Calu3 (cell line): ENCODE data around the gene B3GNT2. TPM values are rescaled to one million over a fixed set of nuclear protein-coding genes. Genes with fewer than 3 reads are reported as not detected.
A peak's percentile ranks its signal among the peaks of the same experiment; 100 is the strongest.
"Not testable (repeated sequence)": the region's sequence is repeated elsewhere in the genome, so short reads cannot be mapped to it uniquely, and the experiment has no call there.

Source experiments
- BruUV-seq: library from RNA; stranded (reverse); fragments of 400-500 nt; replicated peaks from 2 replicates; lab custom pipeline; 2021; lab: Mats Ljungman, UMichigan
- CTCF ChIA-PET: fragments of 300-600 bp; sonication (Branson Sonifier 250); formaldehyde crosslinking; loops from one replicate; lab custom pipeline; 2022; ENCODE audit warnings: antibody characterized with exemption; lab: Charles Lee
- DNase-seq: peaks from one replicate; pipeline ENCODE4 v3.0.0; 2022
- H3K27ac Mint-ChIP-seq: one replicate; pipeline ENCODE4 v1.8.0; 2022; ENCODE audit warnings: mixed read lengths; ENCODE audit not compliant: unreplicated experiment
- H3K27me3 Mint-ChIP-seq: one replicate; pipeline ENCODE4 v1.8.0; 2022; ENCODE audit warnings: mixed read lengths; ENCODE audit not compliant: unreplicated experiment
- H3K36me3 Mint-ChIP-seq: one replicate; pipeline ENCODE4 v1.8.0; 2022; ENCODE audit warnings: mild to moderate bottlenecking, moderate library complexity, mixed read lengths; ENCODE audit not compliant: insufficient read depth, unreplicated experiment
- H3K4me1 Mint-ChIP-seq: one replicate; pipeline ENCODE4 v1.8.0; 2022; ENCODE audit warnings: mild to moderate bottlenecking, low read depth, mixed read lengths; ENCODE audit not compliant: unreplicated experiment
- H3K4me3 Mint-ChIP-seq: one replicate; pipeline ENCODE4 v1.8.0; 2022; ENCODE audit warnings: mild to moderate bottlenecking, low read depth, moderate library complexity, mixed read lengths; ENCODE audit not compliant: unreplicated experiment
- H3K9me3 Mint-ChIP-seq: one replicate; pipeline ENCODE4 v1.8.0; 2022; ENCODE audit warnings: low read depth, mixed read lengths; ENCODE audit not compliant: unreplicated experiment
- intact Hi-C: fragments of 100-400 bp; cut with micrococcal nuclease; formaldehyde crosslinking; loops from one replicate; pipeline ENCODE4 v1.10.0; 2022; ENCODE audit not compliant: unreplicated experiment
- total RNA-seq: library from RNA; stranded (reverse); gene quantifications from 2 replicates; pipeline ENCODE4 v1.2.3, GENCODE V29; 2022
- TF ChIP-seq, protein P1 (sequence below): fragments of 200-600 bp; IDR thresholded peaks from one replicate; pipeline ENCODE4 v1.8.0; 2022; ENCODE audit warnings: antibody characterized with exemption; ENCODE audit not compliant: unreplicated experiment

Gene B3GNT2
- total RNA-seq, 1 experiment from 2014 or later: 23.8 TPM

DNA sequence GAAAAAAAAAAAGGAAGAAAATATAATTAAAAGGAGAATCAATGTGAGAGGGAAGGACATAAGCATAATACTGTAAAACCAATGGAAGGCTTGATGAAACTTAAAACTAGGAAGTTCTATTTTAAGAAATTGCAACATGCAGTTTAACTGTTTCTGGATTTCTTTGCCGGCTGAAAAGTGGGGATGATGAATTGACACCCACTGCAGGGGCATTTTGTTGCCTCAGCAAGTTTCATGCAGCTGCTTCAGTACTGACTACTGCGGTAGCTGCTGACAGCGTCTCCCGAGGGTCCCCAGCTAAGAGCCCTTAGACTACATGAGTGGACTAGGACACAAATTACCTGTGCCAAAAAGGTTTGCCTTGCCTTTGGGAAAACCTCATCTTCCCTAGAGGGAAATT is 69.2 kb downstream of the B3GNT2 start:
- intact Hi-C loops: no loop called here
- no TSS peak for BruUV-seq
- H3K27ac Mint-ChIP-seq: no peak overlapping the region
- DNase-seq: no peak
- H3K4me1 Mint-ChIP-seq: peaks cover 8% of the 10 kb centered on the region
- TF ChIP-seq, protein P1, sequence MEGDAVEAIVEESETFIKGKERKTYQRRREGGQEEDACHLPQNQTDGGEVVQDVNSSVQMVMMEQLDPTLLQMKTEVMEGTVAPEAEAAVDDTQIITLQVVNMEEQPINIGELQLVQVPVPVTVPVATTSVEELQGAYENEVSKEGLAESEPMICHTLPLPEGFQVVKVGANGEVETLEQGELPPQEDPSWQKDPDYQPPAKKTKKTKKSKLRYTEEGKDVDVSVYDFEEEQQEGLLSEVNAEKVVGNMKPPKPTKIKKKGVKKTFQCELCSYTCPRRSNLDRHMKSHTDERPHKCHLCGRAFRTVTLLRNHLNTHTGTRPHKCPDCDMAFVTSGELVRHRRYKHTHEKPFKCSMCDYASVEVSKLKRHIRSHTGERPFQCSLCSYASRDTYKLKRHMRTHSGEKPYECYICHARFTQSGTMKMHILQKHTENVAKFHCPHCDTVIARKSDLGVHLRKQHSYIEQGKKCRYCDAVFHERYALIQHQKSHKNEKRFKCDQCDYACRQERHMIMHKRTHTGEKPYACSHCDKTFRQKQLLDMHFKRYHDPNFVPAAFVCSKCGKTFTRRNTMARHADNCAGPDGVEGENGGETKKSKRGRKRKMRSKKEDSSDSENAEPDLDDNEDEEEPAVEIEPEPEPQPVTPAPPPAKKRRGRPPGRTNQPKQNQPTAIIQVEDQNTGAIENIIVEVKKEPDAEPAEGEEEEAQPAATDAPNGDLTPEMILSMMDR: no peak
- no peak overlapping the region for H3K4me3 Mint-ChIP-seq
- H3K36me3 Mint-ChIP-seq: no peaks in the 10 kb centered on the region
- CTCF ChIA-PET: no interaction called here
- no peaks in the 10 kb centered on the region for H3K27me3 Mint-ChIP-seq
- H3K9me3 Mint-ChIP-seq: peaks cover 4% of the 10 kb centered on the region

DNA sequence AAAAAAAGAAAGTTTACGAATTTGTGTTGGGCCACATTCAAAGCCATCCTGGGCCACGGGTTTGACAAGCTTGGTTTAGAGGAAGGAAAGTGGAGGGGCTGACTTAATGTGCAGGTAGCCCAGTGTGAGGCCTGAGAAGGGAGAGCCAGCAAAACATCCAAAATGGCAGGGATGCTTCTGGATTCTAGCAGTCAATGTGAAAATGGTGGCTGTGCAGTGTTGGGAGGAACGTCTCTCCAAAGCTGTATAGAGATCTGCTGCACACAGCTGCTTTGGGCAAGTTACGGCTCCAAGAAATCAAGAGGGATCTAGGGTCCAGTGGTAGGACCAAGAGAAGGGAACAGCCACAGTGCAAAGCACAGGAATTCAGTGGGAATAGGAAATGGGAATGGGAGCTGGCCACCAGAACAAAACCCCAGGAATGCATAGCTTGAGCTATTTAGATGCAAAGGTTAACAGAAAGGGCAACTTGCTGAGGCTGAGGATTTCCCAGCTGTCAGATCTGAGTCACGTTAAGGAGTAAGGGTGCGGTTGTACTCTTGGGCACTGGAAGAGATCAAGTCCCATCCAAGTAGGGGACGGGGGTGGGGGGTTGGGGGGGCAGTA is 70.6 kb downstream of the B3GNT2 start:
- CTCF ChIA-PET: interaction anchor here (0.7 kb wide), 3 partner anchors 333 to 878 kb away, joined by 3 to 4 read pairs (median 4); no protein-coding TSS in a partner anchor
- H3K36me3 Mint-ChIP-seq: no peaks in the 10 kb centered on the region
- DNase-seq: no peak
- TF ChIP-seq, protein P1: no peak
- H3K27me3 Mint-ChIP-seq: no peaks in the 10 kb centered on the region
- H3K9me3 Mint-ChIP-seq: peaks cover 4% of the 10 kb centered on the region
- intact Hi-C loops: no loop called here
- H3K27ac Mint-ChIP-seq: no peak overlapping the region
- peaks cover 8% of the 10 kb centered on the region for H3K4me1 Mint-ChIP-seq
- BruUV-seq: no TSS peak
- H3K4me3 Mint-ChIP-seq: no peak overlapping the region

DNA sequence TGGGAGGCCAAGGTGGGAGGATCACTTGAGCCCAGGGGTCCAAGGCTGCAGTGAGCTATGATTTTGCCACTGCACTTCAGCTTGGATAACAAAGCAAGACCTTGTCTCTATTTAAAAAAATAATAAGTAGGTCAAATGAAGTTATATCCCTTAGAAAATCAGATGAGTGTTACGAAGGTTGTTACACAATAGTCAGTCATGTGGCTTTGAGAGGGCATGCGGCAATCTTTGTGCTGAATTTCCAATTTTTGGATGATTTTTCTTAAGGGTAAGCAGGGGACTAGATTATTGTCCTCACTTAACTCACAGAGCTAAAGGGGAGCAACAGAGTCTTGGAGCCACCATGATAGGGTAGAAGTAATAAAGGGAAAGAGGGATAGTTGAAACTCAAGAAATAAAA is 71.8 kb downstream of the B3GNT2 start:
- peaks cover 4% of the 10 kb centered on the region for H3K9me3 Mint-ChIP-seq
- CTCF ChIA-PET: no interaction called here
- no peaks in the 10 kb centered on the region for H3K27me3 Mint-ChIP-seq
- TF ChIP-seq, protein P1: no peak
- peaks cover 8% of the 10 kb centered on the region for H3K4me1 Mint-ChIP-seq
- H3K4me3 Mint-ChIP-seq: no peak overlapping the region
- no peak overlapping the region for H3K27ac Mint-ChIP-seq
- no peaks in the 10 kb centered on the region for H3K36me3 Mint-ChIP-seq
- no peak for DNase-seq
- no TSS peak for BruUV-seq
- intact Hi-C loops: no loop called here

DNA sequence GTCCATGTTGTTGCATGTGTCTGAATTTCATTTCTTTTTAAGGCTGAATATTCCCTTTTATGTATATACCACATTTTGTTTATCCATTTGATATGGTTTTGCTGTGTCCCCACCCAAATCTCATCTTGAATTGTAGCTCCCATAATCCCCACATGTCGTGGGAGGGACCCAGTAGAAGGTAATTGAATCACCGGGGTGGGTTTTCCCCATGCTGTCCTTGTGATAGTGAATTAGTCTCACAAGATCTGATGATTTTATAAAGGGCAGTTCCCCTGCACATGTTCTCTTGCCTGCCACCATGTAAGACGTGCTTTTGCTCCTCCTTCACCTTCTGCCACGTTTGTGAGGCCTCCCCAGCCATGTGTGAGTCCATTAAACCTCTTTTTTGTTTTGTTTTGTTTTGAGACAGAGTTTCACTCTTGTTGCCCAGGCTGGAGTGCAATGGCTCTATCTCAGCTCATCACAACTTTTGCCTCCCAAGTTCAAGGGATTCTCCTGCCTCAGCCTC is 72.8 kb downstream of the B3GNT2 start:
- H3K4me1 Mint-ChIP-seq, CTCF ChIA-PET, H3K4me3 Mint-ChIP-seq, BruUV-seq, H3K27ac Mint-ChIP-seq, intact Hi-C loops, DNase-seq, H3K27me3 Mint-ChIP-seq, H3K9me3 Mint-ChIP-seq, H3K36me3 Mint-ChIP-seq: not testable (repeated sequence)

DNA sequence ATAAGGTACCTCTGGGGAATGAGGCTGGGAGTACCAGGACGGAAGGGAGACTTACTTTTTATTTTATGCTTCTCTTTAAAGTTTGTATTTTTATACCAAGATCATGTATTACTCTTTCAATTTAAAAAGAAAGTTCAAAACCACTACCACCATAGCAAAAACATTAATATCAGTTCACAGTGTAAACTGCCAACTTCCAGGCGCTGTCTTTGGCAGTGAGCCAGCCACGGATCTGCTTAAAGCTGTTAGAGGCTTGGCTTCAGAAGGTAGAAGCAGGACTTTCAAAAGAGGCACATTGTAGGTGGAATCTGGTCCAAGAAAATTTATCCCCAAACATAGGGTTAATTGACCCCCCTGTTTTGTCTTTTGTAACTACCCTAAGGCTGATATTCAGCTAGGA is 74.8 kb downstream of the B3GNT2 start:
- H3K36me3 Mint-ChIP-seq: no peaks in the 10 kb centered on the region
- no peak overlapping the region for H3K4me3 Mint-ChIP-seq
- no TSS peak for BruUV-seq
- TF ChIP-seq, protein P1: no peak
- DNase-seq: peak; percentile 16
- intact Hi-C loops: no loop called here
- H3K9me3 Mint-ChIP-seq: peaks cover 4% of the 10 kb centered on the region
- no peak overlapping the region for H3K27ac Mint-ChIP-seq
- H3K4me1 Mint-ChIP-seq: peaks cover 8% of the 10 kb centered on the region
- H3K27me3 Mint-ChIP-seq: no peaks in the 10 kb centered on the region
- CTCF ChIA-PET: no interaction called here
